GM21515 (cell line): ENCODE data around the gene ABHD4.
"Not testable (repeated sequence)": the region's sequence is repeated elsewhere in the genome, so short reads cannot be mapped to it uniquely, and the experiment has no call there.

Experiments used
- ATAC-seq: cut with Tn5 transposase; IDR thresholded peaks from one replicate; pipeline ENCODE4 v1.9.1; 2021; ENCODE audit not compliant: unreplicated experiment

ABHD4 gene

DNA sequence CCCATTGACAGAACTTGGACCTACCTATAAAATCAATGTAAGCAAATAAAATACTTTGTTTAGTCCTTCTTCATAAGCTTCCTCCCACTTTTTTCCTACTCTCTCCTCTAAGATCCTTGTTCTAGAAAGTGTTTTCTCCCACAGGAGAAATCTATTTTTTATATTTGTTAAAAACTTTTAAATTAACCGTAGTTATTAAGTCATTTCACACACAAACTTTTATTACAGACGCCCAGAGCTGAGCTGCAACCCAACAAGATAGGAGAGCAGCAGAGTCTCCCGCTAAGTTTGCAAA is 36.8 kb upstream of the ABHD4 start:
- ATAC-seq, result no peak

DNA sequence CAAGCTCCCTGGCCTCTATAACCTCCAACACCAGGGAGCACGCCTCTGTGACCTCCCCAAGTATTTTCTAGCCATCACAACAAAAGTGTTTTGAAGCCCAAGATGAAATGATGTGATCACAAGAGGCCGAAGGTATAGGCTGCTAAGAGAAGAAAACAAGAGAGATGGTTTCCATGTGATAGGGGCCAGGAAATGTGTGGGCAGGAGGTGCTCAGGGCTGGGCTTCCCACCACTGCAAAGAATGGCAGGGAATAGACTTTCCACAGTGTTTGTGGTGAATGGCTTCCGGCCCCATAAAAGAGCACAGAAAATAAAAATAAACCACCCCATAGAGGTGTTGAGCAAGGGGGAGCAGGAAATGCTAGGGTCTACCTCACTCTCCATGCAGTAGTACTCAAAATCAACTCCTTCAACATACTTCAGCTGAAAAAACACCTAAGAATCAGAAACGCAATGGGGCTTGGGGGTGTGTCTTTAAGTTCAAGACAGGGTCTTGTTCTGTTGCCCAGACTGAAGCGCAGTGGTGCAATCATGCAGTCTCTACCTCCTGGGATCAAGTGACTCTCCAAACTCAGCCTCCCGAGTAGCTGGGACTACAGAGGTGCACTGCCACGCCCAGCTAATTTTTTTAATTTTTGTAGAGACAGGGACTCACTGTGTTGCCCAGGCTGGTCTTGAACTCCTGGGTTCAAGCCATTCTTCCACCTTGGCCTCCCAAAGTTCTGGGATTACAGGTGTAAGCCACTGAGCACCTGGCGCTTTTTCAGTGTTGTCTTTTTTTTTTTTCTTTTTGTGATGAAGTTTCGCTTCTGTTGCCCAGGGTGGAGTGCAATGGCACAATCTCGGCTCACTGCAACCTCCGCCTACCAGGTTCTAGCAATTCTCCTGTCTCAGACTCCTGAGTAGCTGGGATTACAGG is 36.2 kb upstream of the ABHD4 start:
- ATAC-seq, result no peak

DNA sequence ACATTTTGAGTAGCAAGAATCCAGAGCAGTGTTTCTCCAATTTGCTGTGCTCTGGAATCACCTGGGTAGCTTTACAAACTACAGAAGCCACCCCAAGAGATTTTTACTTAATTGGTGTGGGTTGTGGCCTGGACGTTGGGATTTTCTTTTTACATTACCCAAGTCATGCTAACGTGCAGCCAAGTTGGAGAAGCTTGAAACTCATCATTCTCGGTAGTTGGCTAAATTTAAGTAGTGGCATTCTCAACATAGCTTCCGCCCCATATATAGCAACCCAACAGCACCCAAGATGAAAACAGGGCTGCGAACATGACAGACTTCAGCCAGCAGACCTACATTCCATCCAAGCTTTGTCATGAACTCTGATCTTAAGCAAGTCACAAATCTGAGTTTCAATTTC is 34.1 kb upstream of the ABHD4 start:
- no peak for ATAC-seq

GRCh38 chr14:22564463-22564862 is 33.6 kb upstream of the ABHD4 start:
- ATAC-seq, result no peak

- ATAC-seq, result peak; percentile 30
These were observed 32.6 kb upstream of the ABHD4 start for GRCh38 chr14:22565391-22565945.

- ATAC-seq, result not testable (repeated sequence)
These were observed 31.8 kb upstream of the ABHD4 start for GRCh38 chr14:22566266-22566665.

DNA sequence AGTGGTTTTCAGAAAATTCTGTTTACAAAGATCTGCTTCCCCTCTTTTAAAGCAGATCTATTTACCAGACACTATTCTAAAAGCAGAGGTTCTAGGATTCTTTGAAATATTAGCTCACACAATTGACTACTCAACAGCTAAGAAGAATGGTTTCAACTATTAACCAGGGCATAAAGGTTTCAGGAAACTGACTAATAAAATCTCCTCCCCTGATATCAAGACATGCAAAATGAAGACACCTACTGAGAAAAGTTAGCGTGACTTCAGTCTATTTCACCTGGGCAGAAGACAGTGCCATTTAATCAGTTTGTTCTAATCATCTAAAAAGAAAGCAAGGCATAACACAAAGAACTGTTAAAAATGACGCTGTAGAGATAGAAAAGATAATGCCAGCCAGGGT is 31.3 kb upstream of the ABHD4 start:
- no peak for ATAC-seq

GRCh38 chr14:22567437-22567836 is 30.7 kb upstream of the ABHD4 start:
- no peak for ATAC-seq

GRCh38 chr14:22569106-22569736 is 28.9 kb upstream of the ABHD4 start:
- ATAC-seq, result no peak

DNA sequence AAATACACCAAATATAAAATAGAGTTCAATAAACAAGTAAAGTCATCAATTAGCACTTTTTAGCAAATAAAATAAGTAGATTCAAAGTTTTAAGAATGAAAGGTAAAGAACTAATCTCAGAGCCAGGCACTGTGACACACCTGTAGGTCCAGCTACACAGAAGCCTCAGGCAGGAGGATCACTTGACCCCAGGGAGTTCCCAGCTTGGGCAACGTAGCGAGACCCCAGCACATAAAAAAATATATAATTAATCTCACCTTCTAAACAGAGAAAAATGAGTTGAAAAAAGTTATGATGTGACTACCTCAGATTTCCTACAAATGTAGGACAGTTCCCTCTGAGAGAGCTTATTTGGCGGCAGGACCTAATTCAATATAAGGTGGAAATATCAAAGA is 28.4 kb upstream of the ABHD4 start:
- ATAC-seq, result no peak

DNA sequence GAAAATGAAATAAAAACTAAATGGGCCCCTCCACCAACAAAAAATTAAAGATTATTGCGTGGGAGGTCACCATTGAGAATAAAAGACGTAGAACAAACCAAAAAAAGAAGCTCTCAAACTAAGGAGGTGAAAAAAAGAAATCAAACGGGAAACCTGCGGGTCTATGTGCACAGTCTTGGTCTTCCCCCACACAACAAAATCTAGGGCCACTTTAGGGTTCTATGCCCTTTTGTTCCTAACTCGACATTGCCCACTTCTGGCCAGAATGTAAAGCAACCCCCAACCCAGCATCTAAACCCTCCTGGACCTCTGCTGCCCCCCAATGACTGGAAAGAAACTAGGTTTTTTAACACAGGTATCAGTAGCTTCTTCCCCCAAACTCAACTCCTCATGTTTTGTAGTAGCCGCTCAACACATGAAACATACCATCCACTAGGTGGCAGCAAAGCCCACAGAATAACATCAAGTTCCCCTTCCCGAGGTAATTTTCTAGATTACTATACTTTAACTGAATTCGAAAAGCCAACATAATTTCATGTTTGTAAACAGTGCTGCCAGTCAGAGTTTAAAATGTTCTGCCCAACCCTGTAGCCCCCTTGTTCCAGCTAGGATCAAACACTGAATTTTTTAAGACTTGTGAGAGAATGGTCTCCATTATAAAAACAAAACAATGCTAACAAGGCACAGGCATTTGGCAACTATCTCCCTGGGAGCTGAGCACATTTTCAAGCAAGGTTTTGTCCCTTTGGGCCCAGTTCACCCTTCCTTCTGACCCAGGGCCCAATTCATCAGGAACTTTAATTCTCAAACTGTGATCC is 27.8 kb upstream of the ABHD4 start:
- peak; percentile 63 for ATAC-seq

DNA sequence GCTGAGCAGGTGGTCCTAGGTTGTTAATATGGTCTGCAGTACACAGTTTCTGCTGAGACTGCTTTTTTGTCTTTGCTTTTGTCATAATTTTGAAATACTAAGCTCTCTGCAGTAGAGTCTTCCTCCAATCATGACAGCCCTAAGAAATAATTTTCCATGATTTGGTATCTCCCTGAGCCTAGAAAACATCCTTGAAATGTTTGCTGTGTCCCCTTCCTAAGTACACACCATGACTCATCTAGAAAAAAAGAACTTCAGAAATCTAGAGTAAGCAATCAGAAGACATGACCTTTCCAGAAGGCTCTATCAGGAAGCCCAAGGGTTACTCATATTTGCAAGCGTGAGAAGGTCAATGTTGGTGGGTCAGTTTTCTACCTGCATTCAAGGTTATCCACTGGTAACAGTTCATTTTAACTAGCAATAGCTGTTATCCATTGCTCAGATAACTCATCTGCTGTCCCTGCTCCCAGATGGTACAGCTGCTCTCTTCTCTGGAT is 25.5 kb upstream of the ABHD4 start:
- no peak for ATAC-seq

GRCh38 chr14:22573804-22574203 is 24.3 kb upstream of the ABHD4 start:
- no peak for ATAC-seq

DNA sequence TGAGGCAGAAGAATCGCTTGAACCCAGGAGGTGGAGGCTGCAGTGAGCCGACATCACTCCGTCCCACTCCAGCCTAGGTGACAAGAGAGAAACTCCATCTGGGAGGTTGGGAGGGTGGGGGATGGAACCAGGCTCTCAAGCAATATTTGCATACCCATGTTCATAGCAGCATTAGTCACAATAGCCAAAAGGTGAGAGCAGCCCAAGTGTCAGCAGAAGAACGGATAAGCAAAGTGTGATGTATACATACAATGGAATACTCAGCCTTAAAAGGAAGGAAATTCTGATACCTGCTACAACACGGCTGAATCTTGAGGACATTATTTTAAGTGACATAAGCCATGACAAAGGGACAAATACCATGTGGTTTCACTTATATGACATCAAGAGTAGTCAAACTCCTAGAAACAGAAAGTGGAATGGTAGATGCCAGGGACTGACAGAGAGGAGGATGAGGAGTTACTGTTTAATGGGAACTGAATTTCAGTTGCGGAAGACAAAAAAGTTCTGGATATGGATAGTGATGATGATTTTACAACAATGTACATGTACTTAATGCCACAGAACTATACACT is 20.7 kb upstream of the ABHD4 start:
- no peak for ATAC-seq

GRCh38 chr14:22579236-22579635 is 18.9 kb upstream of the ABHD4 start:
- ATAC-seq, result no peak

DNA sequence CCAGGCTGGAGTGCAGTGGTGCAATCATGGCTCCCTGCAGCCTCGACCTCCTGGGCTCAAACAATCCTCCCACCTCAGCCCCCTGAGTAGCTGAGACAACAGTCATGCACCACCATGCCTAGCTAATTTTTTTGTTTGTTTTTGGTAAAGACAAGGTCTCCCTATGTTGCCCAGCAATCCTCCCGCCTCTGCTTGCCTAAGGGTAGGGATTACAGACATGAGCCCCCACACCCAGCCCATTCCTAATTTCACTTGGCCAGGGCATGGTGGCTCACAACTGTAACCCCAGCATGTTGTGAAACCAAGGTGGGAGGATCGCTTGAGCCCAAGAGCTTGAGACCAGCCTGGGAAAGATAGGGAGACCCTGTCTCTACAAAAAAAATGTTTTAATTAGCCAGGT is 18.2 kb upstream of the ABHD4 start:
- no peak for ATAC-seq

DNA sequence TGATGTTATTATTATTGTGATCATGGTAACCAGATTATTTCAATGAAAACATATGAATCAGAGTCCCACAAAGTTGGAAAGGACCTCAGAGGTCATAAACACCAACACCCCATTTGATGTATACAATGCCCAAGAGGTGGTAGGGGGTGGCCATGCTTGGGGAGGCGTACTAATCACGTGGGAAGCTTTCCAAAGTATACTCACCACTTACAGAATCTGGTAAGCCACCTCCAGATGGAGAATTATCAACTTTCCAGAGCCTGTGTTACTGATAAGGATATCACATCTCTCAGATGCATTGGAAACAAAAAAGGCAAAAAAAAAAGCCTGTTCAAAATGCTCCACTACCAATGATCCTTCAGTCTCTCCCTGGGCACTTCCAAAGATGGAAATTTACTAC is 17.5 kb upstream of the ABHD4 start:
- ATAC-seq, result no peak

- no peak for ATAC-seq
These were observed 14.1 kb upstream of the ABHD4 start for GRCh38 chr14:22583994-22584393.

GRCh38 chr14:22587247-22587646 is 10.9 kb upstream of the ABHD4 start:
- no peak for ATAC-seq

DNA sequence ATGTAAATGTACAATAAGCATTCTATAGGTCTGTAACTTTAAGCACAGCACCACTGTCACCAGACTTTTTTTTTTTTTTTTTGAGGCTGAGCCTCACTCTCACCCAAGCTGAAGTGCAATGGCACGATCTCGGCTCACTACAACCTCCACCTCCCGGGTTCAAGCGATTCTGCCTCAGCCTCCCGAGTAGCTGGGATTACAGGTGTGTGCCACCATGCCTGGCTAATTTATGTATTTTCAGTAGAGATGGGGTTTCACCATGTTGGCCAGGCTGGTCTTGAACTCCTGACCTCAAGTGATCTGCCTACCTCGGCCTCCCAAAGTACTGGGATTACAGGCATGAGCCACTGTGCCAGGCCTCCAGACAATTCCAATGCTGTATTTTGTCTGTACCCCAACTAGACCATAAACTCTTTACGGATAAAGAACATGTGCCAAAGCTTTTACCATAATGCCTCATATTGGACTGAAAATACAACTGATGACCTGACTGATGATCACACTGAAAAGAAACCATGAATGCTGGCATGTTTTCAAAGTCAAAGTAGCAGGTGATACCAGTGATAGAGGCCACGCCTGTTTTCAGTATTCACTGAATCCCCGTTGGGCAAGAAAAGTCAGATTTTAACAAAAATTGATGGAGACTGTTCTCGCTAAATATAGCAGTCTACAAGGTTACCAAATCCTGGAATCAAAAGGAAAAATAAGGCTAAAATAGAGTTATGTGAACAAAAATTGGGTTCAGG is 10.2 kb upstream of the ABHD4 start:
- not testable (repeated sequence) for ATAC-seq
